HCT116 (cell line): ENCODE results near the gene GOLGA8K. TPM values are rescaled to one million over a fixed set of nuclear protein-coding genes. Genes with fewer than 3 reads are reported as not detected.
A peak's percentile ranks its signal among the peaks of the same experiment; 100 is the strongest.
"Not testable (repeated sequence)": the region's sequence is repeated elsewhere in the genome, so short reads cannot be mapped to it uniquely, and the experiment has no call there.

Experiments used
- ATAC-seq: fragments of 200-7000 bp; cut with Tn5 transposase; 2 replicates; pipeline ENCODE4 v1.9.1; 2020; ENCODE audit warnings: mild to moderate bottlenecking, moderate library complexity
- BruUV-seq: library from RNA; stranded (reverse); fragments of 400-500 nt; replicated peaks from 2 replicates; lab custom pipeline; 2021; lab: Mats Ljungman, UMichigan
- CTCF ChIA-PET: fragments of 300-600 bp; sonication (Branson Sonifier 250); formaldehyde crosslinking; loops from one replicate; lab custom pipeline; 2021; ENCODE audit warnings: antibody characterized with exemption; lab: Charles Lee
- POLR2A ChIA-PET: fragments of 300-600, 350-600 bp; sonication (Branson Sonifier 250); formaldehyde crosslinking; loops from one replicate; lab custom pipeline; 2021; ENCODE audit warnings: antibody characterized with exemption; lab: Charles Lee
- RAD21 ChIA-PET, 2 experiments: fragments of 300-600 bp; sonication (Branson Sonifier 250); formaldehyde crosslinking; loops; one replicate each; lab custom pipeline; 2023; ENCODE audit warnings: low total read pairs in 2 of 2; ENCODE audit not compliant: uncharacterized antibody in 2 of 2, unreplicated experiment in 2 of 2, low non-redundant PET in 1 of 2; lab: Charles Lee
- DNase-seq: peaks from one replicate; pipeline ENCODE4 v3.0.0-alpha.2; 2010; ENCODE audit warnings: low read depth, low spot score
- H2AFZ ChIP-seq: fragments of 200-600 bp; shearing (Covaris generic), sonication (generic); 2 replicates; pipeline ENCODE4 v1.6.1; 2017; ENCODE audit warnings: low read depth, mixed run types, mixed read lengths, antibody characterized with exemption, low read length; ENCODE audit not compliant: poor library complexity, severe bottlenecking
- H3K27ac ChIP-seq: 2 replicates; pipeline ENCODE4 v1.5.1; 2012; ENCODE audit warnings: low read depth, low read length
- H3K27me3 ChIP-seq: fragments of 200-600 bp; sonication (generic); 2 replicates; pipeline ENCODE4 v1.6.1; 2016; ENCODE audit warnings: mixed run types, low read length, mixed read lengths; ENCODE audit not compliant: insufficient read depth
- H3K36me3 ChIP-seq, 2 experiments: fragments of 200-500 bp in 1 of 2; fragments of 200-600 bp in 1 of 2; sonication (Bioruptor generic) in 1 of 2; sonication (generic) in 1 of 2; 2 replicates each; pipeline versions ENCODE4 v1.5.1 to v1.6.1; 2014 to 2016; ENCODE audit warnings: low read length in 2 of 2, inconsistent platforms in 1 of 2, mixed read lengths in 1 of 2, mixed run types in 1 of 2; ENCODE audit not compliant: insufficient read depth in 2 of 2, control insufficient read depth in 1 of 2
- H3K4me1 ChIP-seq, 2 experiments: fragments of 200-600 bp in 1 of 2; sonication (generic) in 1 of 2; 2 replicates each; pipeline versions ENCODE4 v1.5.1 to v1.6.1; 2012 to 2017; ENCODE audit warnings: low read length in 2 of 2, inconsistent platforms in 1 of 2, mild to moderate bottlenecking in 1 of 2, mixed read lengths in 1 of 2, mixed run types in 1 of 2, moderate library complexity in 1 of 2; ENCODE audit not compliant: insufficient read depth in 2 of 2, control insufficient read depth in 1 of 2
- H3K4me2 ChIP-seq: fragments of 200-600 bp; sonication (generic); 2 replicates; pipeline ENCODE4 v1.6.1; 2017; ENCODE audit warnings: mixed run types, low read length, mixed read lengths
- H3K4me3 ChIP-seq, 2 experiments: fragments of 200-600 bp in 1 of 2; sonication (generic) in 1 of 2; replicated peaks in 1 of 2; 2 replicates each; pipeline ENCODE4 v1.5.1; 2011 to 2016; ENCODE audit warnings: low read length in 2 of 2, control low read depth in 1 of 2, low read depth in 1 of 2, mild to moderate bottlenecking in 1 of 2, mixed read lengths in 1 of 2, mixed run types in 1 of 2
- H3K79me2 ChIP-seq: fragments of 200-600 bp; sonication (generic); 2 replicates; pipeline ENCODE4 v1.6.1; 2017; ENCODE audit warnings: mild to moderate bottlenecking, mixed run types, low read length, moderate library complexity, mixed read lengths; ENCODE audit not compliant: insufficient read depth
- H3K9ac ChIP-seq: fragments of 200-600 bp; sonication (generic); 2 replicates; pipeline ENCODE4 v1.6.1; 2016; ENCODE audit warnings: low read length, mixed read lengths
- H3K9me2 ChIP-seq: fragments of 200-600 bp; sonication (generic), shearing (Covaris generic); 2 replicates; pipeline ENCODE4 v1.6.1; 2017; ENCODE audit warnings: mixed run types, mild to moderate bottlenecking, moderate library complexity; ENCODE audit not compliant: insufficient read depth
- H3K9me3 ChIP-seq, 2 experiments: fragments of 200-500 bp in 1 of 2; fragments of 200-600 bp in 1 of 2; sonication (Bioruptor generic) in 1 of 2; sonication (generic) in 1 of 2; 2 replicates each; pipeline ENCODE4 v1.6.1; 2014 to 2017; ENCODE audit warnings: low read length in 2 of 2, mixed read lengths in 2 of 2, inconsistent platforms in 1 of 2, low read depth in 1 of 2, mild to moderate bottlenecking in 1 of 2, mixed run types in 1 of 2, moderate library complexity in 1 of 2; ENCODE audit not compliant: control insufficient read depth in 1 of 2, insufficient read depth in 1 of 2
- H4K20me1 ChIP-seq: fragments of 200-600 bp; sonication (generic), shearing (Covaris generic); 2 replicates; pipeline ENCODE4 v1.6.1; 2017; ENCODE audit warnings: mixed run types, mild to moderate bottlenecking, moderate library complexity; ENCODE audit not compliant: insufficient read depth
- RAD21 ChIP-seq: IDR thresholded peaks from 2 replicates; pipeline ENCODE4 v1.6.1; 2012; ENCODE audit warnings: low read depth, mild to moderate bottlenecking
- intact Hi-C: fragments of 100-400 bp; cut with micrococcal nuclease; formaldehyde crosslinking; loops from 2 replicates; pipeline ENCODE4 v1.10.0; 2022
- total RNA-seq: library from RNA; stranded (reverse); gene quantifications from one replicate; pipeline ENCODE4 v1.2.1, GENCODE V29; 2021; ENCODE audit not compliant: unreplicated experiment

The GOLGA8K gene
- total RNA-seq, 1 experiment from 2014 or later: 3.3 TPM

DNA sequence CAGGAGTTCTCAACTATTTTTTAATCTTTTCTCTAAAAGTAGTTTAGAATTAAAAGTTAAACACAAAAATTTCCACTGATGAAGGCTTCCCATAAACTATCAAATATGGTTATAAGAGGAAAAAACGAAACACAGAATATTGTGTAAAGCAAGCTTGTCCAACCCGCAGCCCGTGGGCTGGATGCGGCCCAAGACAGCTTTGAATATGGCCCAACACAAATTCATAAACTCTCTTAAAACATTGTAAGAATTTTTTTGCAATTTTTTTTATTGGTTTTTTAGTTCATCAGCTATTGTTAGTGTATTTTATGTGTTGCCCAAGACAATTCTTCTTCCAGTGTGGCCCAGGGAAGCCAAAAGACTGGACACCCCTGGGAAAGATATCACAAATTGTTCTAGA lies 23.4 kb upstream of the GOLGA8K start:
- RAD21 ChIA-PET, H2AFZ ChIP-seq, intact Hi-C loops, H3K9me3 ChIP-seq, H3K36me3 ChIP-seq, H3K4me3 ChIP-seq, H3K27ac ChIP-seq, H3K27me3 ChIP-seq, DNase-seq, H3K4me2 ChIP-seq, POLR2A ChIA-PET, H3K4me1 ChIP-seq, H3K9ac ChIP-seq, H3K9me2 ChIP-seq, H3K79me2 ChIP-seq, H4K20me1 ChIP-seq, ATAC-seq: not testable (repeated sequence)
- CTCF ChIA-PET: interaction anchor here (0.6 kb wide), 1 partner anchor 1255 kb away, joined by 3 read pairs; no protein-coding TSS in a partner anchor
- BruUV-seq: TSS peak; percentile 16

DNA sequence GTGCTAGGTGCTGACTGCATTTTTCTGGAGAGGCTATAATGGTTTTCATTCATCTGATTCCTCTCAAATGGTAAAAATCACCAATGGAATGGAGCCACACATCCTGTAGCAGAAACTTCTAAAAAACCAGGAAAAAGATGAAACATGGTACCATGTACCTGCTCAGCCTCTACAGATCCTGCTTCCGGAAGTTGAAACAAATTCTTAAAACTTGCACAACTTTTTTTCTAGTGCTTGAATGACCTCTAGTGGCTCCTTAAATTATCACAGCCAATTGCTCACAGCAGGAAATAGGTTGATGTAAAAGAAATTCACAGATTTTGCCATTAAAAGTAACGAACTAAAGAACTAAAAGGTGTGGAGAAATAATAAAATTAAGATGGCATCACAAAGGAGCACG lies 4.8 kb upstream of the GOLGA8K start:
- H3K36me3 ChIP-seq, H3K9me2 ChIP-seq, H3K4me2 ChIP-seq, DNase-seq, CTCF ChIA-PET, POLR2A ChIA-PET, H3K79me2 ChIP-seq, H3K27me3 ChIP-seq, H3K9me3 ChIP-seq, H2AFZ ChIP-seq, RAD21 ChIA-PET, ATAC-seq, H3K27ac ChIP-seq, BruUV-seq, intact Hi-C loops, H3K4me1 ChIP-seq, H3K4me3 ChIP-seq, H4K20me1 ChIP-seq, H3K9ac ChIP-seq: not testable (repeated sequence)
- 0 out of 2 replicates have a peak, but pooled peaks have one; percentile 4 for TF ChIP-seq RAD21

DNA sequence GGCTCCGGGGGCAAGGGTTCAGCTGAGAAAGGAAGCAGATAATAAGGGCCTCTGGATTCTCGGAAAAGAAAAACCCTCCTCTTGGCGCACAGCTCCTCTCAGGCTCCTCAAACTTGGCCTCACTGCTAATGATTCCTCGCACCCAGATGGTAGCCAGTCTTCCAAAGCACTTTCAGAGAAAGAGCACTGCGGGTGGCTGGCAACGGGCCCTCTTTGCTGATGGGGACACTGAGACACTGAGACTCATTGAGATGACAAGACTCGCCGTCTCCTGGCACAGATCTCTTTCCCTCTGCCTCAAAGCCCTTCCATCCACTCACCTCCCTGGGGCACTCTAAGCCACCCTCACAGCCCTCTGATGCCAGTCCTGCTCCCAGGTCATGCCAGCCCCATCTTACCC lies 6.6 kb downstream of the GOLGA8K start:
- DNase-seq, intact Hi-C loops, BruUV-seq, H3K36me3 ChIP-seq, H3K4me2 ChIP-seq, POLR2A ChIA-PET, H3K27me3 ChIP-seq, RAD21 ChIA-PET, H2AFZ ChIP-seq, H3K9me3 ChIP-seq, H4K20me1 ChIP-seq, H3K4me3 ChIP-seq, H3K9me2 ChIP-seq, H3K4me1 ChIP-seq, CTCF ChIA-PET, H3K27ac ChIP-seq, H3K79me2 ChIP-seq, H3K9ac ChIP-seq, ATAC-seq: not testable (repeated sequence)

DNA sequence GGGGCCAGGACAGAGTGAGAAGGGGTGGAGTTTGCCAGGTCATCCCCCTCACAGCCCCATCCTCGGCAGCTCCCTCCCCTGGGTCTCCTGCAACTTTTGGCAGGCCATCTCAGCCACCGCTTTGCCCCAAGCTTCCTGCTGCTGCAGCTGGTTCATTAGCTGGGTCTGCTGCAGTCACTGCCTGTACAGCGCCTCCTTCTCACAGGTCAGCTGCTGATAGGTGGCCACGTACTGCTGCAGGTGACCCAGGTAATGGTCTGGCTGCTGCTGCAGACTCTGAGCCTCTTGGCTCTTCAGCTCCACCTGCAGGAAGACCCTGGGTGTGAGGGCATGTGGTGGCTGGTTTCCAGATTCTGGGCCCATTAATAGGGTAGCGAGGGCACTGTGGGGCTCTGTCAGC lies 8.3 kb downstream of the GOLGA8K start:
- H3K9ac ChIP-seq, H3K9me3 ChIP-seq, ATAC-seq, BruUV-seq, H3K27me3 ChIP-seq, H3K4me3 ChIP-seq, H3K9me2 ChIP-seq, H3K79me2 ChIP-seq, POLR2A ChIA-PET, H2AFZ ChIP-seq, H3K36me3 ChIP-seq, CTCF ChIA-PET, H4K20me1 ChIP-seq, H3K27ac ChIP-seq, DNase-seq, H3K4me2 ChIP-seq, RAD21 ChIA-PET, H3K4me1 ChIP-seq, intact Hi-C loops: not testable (repeated sequence)
